Measurements from ENCODE around the gene PLA2G4F.
"Not testable (repeated sequence)": the region's sequence is repeated elsewhere in the genome, so short reads cannot be mapped to it uniquely, and the experiment has no call there.

The PLA2G4F gene

DNA sequence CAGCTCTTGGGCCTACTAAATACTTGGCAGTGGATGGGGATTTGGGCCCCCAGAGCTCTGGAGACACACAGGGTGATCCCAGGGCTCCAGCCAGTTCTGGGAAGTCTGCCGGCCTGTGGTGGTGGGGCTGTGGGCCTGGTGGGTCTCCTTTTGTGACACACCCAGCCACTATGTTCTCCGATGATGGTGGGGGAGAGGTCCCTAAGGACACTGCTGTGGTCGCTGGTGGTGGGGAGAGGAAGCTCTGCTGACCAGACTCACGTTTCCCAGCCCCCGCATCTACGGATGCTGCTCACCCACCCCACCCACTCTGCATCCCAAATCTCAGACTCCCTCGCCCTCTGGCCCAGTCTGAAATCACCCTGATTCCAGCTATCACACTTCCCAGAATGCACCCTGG, 62.5 kb downstream of the PLA2G4F start:
- no peak overlapping the region for H3K27ac Mint-ChIP-seq
- no peaks in the 10 kb centered on the region for H3K36me3 Mint-ChIP-seq (ENCODE audit: low read depth)
- no peaks in the 10 kb centered on the region for H3K9me3 Mint-ChIP-seq

GRCh38 chr15:42092398-42093318, 63.8 kb downstream of the PLA2G4F start:
- no peaks in the 10 kb centered on the region for H3K36me3 Mint-ChIP-seq (ENCODE audit: low read depth)
- no peak overlapping the region for H3K27ac Mint-ChIP-seq
- H3K9me3 Mint-ChIP-seq = no peaks in the 10 kb centered on the region
- peaks cover 8% of the 10 kb centered on the region for H3K4me1 Mint-ChIP-seq (ENCODE audit: low read depth)
- H3K4me3 Mint-ChIP-seq = no peak overlapping the region
- no peak for DNase-seq
- H3K27me3 Mint-ChIP-seq = peaks cover 9% of the 10 kb centered on the region

More for the DNA sequence above, 62.5 kb downstream of the PLA2G4F start:
- Mint-ChIP-seq H3K27me3 (peaks cover 13% of the 10 kb centered on the region), H3K4me3 (no peak overlapping the region), H3K4me1 (ENCODE audit: low read depth) (peaks cover 8% of the 10 kb centered on the region)
- no peak for DNase-seq

DNA sequence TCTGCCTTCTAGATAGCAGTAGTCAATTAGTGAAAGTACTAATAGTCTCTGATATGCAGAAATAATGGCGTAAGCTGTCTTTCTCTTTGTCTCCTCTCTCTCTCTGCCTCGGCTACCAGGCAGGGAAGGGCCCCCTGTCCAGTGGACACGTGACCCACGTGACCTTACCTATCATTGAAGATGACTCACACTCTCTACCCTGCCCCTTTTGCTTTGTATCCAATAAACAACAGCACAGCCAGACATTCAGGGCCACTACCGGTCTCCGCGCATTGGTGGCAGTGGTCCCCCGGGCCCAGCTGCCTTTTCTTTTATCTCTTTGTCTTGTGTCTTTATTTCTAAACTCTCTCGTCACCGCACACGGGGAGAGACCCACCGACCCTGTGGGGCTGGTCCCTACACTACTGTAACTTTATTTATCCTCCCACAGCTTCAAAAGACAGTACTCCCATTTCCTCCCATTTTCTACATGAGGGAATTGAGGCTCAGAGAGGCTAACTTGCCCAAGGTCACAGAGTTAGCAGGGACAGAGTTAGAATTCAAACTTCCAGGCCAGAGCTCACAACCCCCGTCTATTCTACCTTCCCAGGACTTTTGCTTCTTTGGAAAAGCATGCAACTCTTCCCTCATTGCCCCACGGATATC, 64.6 kb downstream of the PLA2G4F start:
- H3K27ac Mint-ChIP-seq; H3K27me3 Mint-ChIP-seq; H3K4me1 Mint-ChIP-seq (ENCODE audit: low read depth); H3K4me3 Mint-ChIP-seq; H3K36me3 Mint-ChIP-seq (ENCODE audit: low read depth); H3K9me3 Mint-ChIP-seq; DNase-seq: not testable (repeated sequence)

- H3K27ac Mint-ChIP-seq = no peak overlapping the region
- no peaks in the 10 kb centered on the region for H3K36me3 Mint-ChIP-seq (ENCODE audit: low read depth)
- H3K9me3 Mint-ChIP-seq = no peaks in the 10 kb centered on the region
- peaks cover 9% of the 10 kb centered on the region for H3K27me3 Mint-ChIP-seq
- no peak overlapping the region for H3K4me3 Mint-ChIP-seq
- no peak for DNase-seq
- H3K4me1 Mint-ChIP-seq (ENCODE audit: low read depth) = peaks cover 8% of the 10 kb centered on the region
Observed at GRCh38 chr15:42090781-42091180, 65.7 kb downstream of the PLA2G4F start.

DNA sequence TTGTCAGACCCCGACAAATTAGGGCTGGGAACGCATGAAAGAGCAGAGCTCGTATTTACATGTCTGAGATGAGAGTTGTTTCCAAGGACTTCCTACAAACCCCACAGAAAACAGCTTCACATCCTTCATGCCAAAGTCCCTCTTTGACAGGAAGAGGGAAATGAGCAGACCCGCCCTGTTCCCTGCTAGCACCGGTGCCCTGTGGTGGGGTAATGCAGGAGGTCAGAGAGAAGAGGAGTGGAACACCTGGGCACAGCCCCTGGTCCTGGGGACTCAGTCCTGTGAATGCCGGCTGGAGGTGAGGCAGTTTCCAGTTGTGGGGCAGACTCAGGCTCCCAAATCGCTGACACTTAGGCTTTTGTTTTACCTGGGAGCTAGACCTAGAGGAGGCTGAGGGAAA, 66.1 kb downstream of the PLA2G4F start:
- H3K27me3 Mint-ChIP-seq = peaks cover 9% of the 10 kb centered on the region
- no peak overlapping the region for H3K4me3 Mint-ChIP-seq
- H3K4me1 Mint-ChIP-seq (ENCODE audit: low read depth) = peaks cover 8% of the 10 kb centered on the region
- H3K36me3 Mint-ChIP-seq (ENCODE audit: low read depth) = no peaks in the 10 kb centered on the region
- no peak overlapping the region for H3K27ac Mint-ChIP-seq
- no peak for DNase-seq
- H3K9me3 Mint-ChIP-seq = no peaks in the 10 kb centered on the region

DNA sequence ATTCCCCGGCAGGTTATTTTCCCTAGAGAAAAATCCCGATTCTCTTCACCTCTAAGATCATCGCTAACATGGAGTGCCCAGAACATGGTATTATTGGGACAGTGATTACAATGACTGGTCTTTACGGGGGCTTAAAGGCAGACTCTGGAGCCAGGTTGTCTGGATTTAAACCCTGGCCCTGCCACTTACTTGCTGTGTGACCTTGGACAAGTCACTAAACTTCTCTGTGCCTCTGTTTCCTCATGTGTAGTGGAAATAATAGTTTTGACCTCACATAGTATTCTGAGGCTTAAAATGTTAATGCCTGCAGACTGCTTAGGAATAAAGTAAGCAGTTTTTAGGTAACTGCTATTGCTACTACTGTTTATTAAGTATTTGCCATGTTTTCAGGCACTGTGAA, 66.5 kb downstream of the PLA2G4F start:
- H3K27me3 Mint-ChIP-seq = peaks cover 9% of the 10 kb centered on the region
- no peaks in the 10 kb centered on the region for H3K36me3 Mint-ChIP-seq (ENCODE audit: low read depth)
- no peak for DNase-seq
- H3K4me3 Mint-ChIP-seq = no peak overlapping the region
- no peaks in the 10 kb centered on the region for H3K9me3 Mint-ChIP-seq
- peaks cover 9% of the 10 kb centered on the region for H3K4me1 Mint-ChIP-seq (ENCODE audit: low read depth)
- H3K27ac Mint-ChIP-seq = no peak overlapping the region
